GM12878 (cell line): Measurements from ENCODE around the gene MGAT5. TPM values are rescaled to one million over a fixed set of nuclear protein-coding genes. Genes with fewer than 3 reads are reported as not detected.
A peak's percentile ranks its signal among the peaks of the same experiment; 100 is the strongest.

Experiments used
- ATAC-seq: fragments of 200-7000 bp; cut with Tn5 transposase; 3 replicates; pipeline ENCODE4 v1.9.1; 2020; ENCODE audit warnings: mild to moderate bottlenecking, moderate library complexity
- BruUV-seq: library from RNA; stranded (reverse); fragments of 400-500 nt; replicated peaks from 2 replicates; lab custom pipeline; 2021; lab: Mats Ljungman, UMichigan
- CTCF ChIA-PET: fragments of 300-600 bp; sonication (Branson Sonifier 250); formaldehyde crosslinking; extraction: SDS; loops from one replicate; lab custom pipeline; 2021; ENCODE audit warnings: inconsistent platforms; lab: Yijun Ruan, JAX
- POLR2A ChIA-PET: fragments of 350-600 bp; formaldehyde crosslinking; extraction: SDS; loops from one replicate; lab custom pipeline; 2021; ENCODE audit warnings: inconsistent platforms; lab: Charles Lee
- RAD21 ChIA-PET: fragments of 300-600 bp; sonication (Branson Sonifier 250); formaldehyde crosslinking; loops from one replicate; lab custom pipeline; 2023; ENCODE audit warnings: antibody characterized with exemption; ENCODE audit not compliant: unreplicated experiment; lab: Charles Lee
- SMC1A ChIA-PET: fragments of 300-600 bp; sonication (Branson Sonifier 250); formaldehyde crosslinking; loops from one replicate; lab custom pipeline; 2023; ENCODE audit not compliant: unreplicated experiment, uncharacterized antibody; lab: Charles Lee
- DNase-seq: peaks from one replicate; pipeline ENCODE4 v3.0.0-alpha.2; 2011; ENCODE audit warnings: low read depth, low spot score
- FAIRE-seq: peaks from 3 replicates; lab custom pipeline; 2011; peaks lifted over from hg19 to GRCh38; lab: Jason Lieb, UNC
- H2AFZ ChIP-seq: 2 replicates; pipeline ENCODE4 v1.6.0; 2011; ENCODE audit warnings: low read depth, low read length, control low read depth; ENCODE audit not compliant: control insufficient read depth
- H3K27ac ChIP-seq: 2 replicates; pipeline ENCODE4 v1.5.1; 2011; ENCODE audit warnings: control low read depth; ENCODE audit not compliant: control insufficient read depth, insufficient read depth
- H3K27me3 ChIP-seq, 2 experiments: replicated peaks in 1 of 2; 2 replicates each; pipeline versions ENCODE4 v1.6.0 to v1.6.1; 2011; ENCODE audit warnings: low read length in 1 of 2; ENCODE audit not compliant: control insufficient read depth in 2 of 2, insufficient read depth in 2 of 2
- H3K36me3 ChIP-seq, 2 experiments: 2 replicates each; pipeline ENCODE4 v1.5.1; 2011; ENCODE audit warnings: low read length in 1 of 2; ENCODE audit not compliant: control insufficient read depth in 2 of 2, insufficient read depth in 2 of 2
- H3K4me1 ChIP-seq: 2 replicates; pipeline ENCODE4 v1.6.1; 2011; ENCODE audit warnings: mild to moderate bottlenecking, low read length, moderate library complexity, mixed read lengths; ENCODE audit not compliant: control insufficient read depth, insufficient read depth
- H3K4me2 ChIP-seq: 2 replicates; pipeline ENCODE4 v1.6.0; 2011; ENCODE audit warnings: control low read depth; ENCODE audit not compliant: control insufficient read depth, insufficient read depth
- H3K4me3 ChIP-seq: fragments of 200-600 bp; sonication (generic); 2 replicates; pipeline ENCODE4 v1.5.1; 2016
- H3K79me2 ChIP-seq: 2 replicates; pipeline ENCODE4 v1.6.0; 2011; ENCODE audit warnings: low read length; ENCODE audit not compliant: control insufficient read depth, insufficient read depth
- H3K9ac ChIP-seq: 2 replicates; pipeline ENCODE4 v1.8.0; 2011; ENCODE audit warnings: low read length, control low read depth, mixed read lengths; ENCODE audit not compliant: control insufficient read depth, insufficient read depth
- H3K9me3 ChIP-seq: replicated peaks from 3 replicates; pipeline ENCODE4 v1.5.1; 2011; ENCODE audit warnings: mild to moderate bottlenecking, low read length; ENCODE audit not compliant: control insufficient read depth, insufficient read depth
- H4K20me1 ChIP-seq: 2 replicates; pipeline ENCODE4 v1.6.0; 2011; ENCODE audit not compliant: control insufficient read depth, insufficient read depth
- FOS ChIP-seq: IDR thresholded peaks from 3 replicates; pipeline ENCODE4 v1.6.1; 2011; ENCODE audit warnings: borderline replicate concordance; ENCODE audit not compliant: insufficient read length; ENCODE audit errors: extremely low read depth
- NFXL1 ChIP-seq: fragments of 450-650 bp; IDR thresholded peaks from 2 replicates; pipeline ENCODE4 v1.6.1; 2017; ENCODE audit warnings: antibody characterized with exemption, mild to moderate bottlenecking, borderline replicate concordance
- NFYB ChIP-seq: IDR thresholded peaks from 2 replicates; pipeline ENCODE4 v1.6.1; 2011; ENCODE audit warnings: low read depth, mild to moderate bottlenecking, low read length, improper control_type of control experiment, moderate library complexity; ENCODE audit not compliant: insufficient read depth
- PAX5 ChIP-seq: IDR thresholded peaks from 2 replicates; pipeline ENCODE4 v1.6.1; 2011; ENCODE audit warnings: low read depth, low read length, borderline replicate concordance
- POLR2A ChIP-seq: IDR thresholded peaks from 2 replicates; pipeline ENCODE4 v1.6.1; 2011; ENCODE audit warnings: low read depth, mild to moderate bottlenecking, low read length
- SIN3A ChIP-seq: IDR thresholded peaks from 2 replicates; pipeline ENCODE4 v1.6.1; 2012; ENCODE audit warnings: low read depth, low read length, improper control_type of control experiment
- SMARCA5 ChIP-seq: fragments of 450-650 bp; IDR thresholded peaks from 2 replicates; pipeline ENCODE4 v1.6.1; 2017; ENCODE audit warnings: mild to moderate bottlenecking
- WGBS: methylation state at CpG from one replicate; pipeline ENCODE4 v1.1.6; 2016; ENCODE audit warnings: low lambda C conversion rate; ENCODE audit not compliant: insufficient replicate concordance, insufficient coverage; ENCODE audit errors: missing lambda C conversion rate; 5-methylcytosine and 5-hydroxymethylcytosine counted together
- in situ Hi-C: fragments of 300-500 bp; cut with MboI; formaldehyde crosslinking; loops from 9 replicates; pipeline ENCODE4 v1.14.3; 2018; ENCODE audit warnings: mixed read lengths
- intact Hi-C: fragments of 100-400 bp; cut with micrococcal nuclease; formaldehyde crosslinking; loops from one replicate; pipeline ENCODE4 v1.14.2; 2022; ENCODE audit not compliant: unreplicated experiment
- polyA plus RNA-seq, 11 experiments: library from polyadenylated mRNA; depleted of rRNA in 4 of 11; unstranded in 6 of 11; stranded (reverse) in 5 of 11; fragments of >200 nt; fragmentation: Nextera tagmentation in 4 of 11; fragmentation: Illumina TruSeq in 1 of 11; extraction: Ambion mirVana in 4 of 11; extraction: Trizol in 1 of 11; gene quantifications; 1 replicate in 1 of 11; 2 replicates in 10 of 11; pipeline versions ENCODE4 v1.2.1 to v1.2.3, GENCODE V29; 2011 to 2016; ENCODE audit warnings: inconsistent platforms in 2 of 11, missing spikeins in 2 of 11, low read depth in 1 of 11
- total RNA-seq, 4 experiments: library from RNA; depleted of rRNA in 3 of 4; stranded (reverse); fragments of >200 nt in 3 of 4; fragmentation: Illumina TruSeq in 1 of 4; extraction: Trizol in 1 of 4; gene quantifications; 2 replicates each; pipeline versions ENCODE4 v1.2.1 to v1.2.3, GENCODE V29; 2013 to 2021
- TF ChIP-seq, protein P1 (sequence below): IDR thresholded peaks from 2 replicates; pipeline ENCODE4 v1.6.1; 2011; ENCODE audit warnings: low read depth, low read length, improper control_type of control experiment, borderline replicate concordance

MGAT5 gene
- total and polyA plus RNA-seq, 10 of the 15 experiments (the other 5 are each of a cell fraction or from before 2014, with no cell fraction given): 4.9 to 104 (median 36.2) TPM

- no peak for FAIRE-seq
- 96% methylated on average over 7 of the region's 7 CpGs for WGBS
Observed at GRCh38 chr2:134377730-134378129, 123.9 kb downstream of the MGAT5 start.

GRCh38 chr2:134379293-134379692, 125.4 kb downstream of the MGAT5 start:
- H2AFZ ChIP-seq: no peak overlapping the region
- in situ Hi-C loops (no loop called here), intact Hi-C loops (no loop called here)
- peaks cover 5 to 20% of the 10 kb centered on the region in 2 experiments; a peak in 3 of 4 replicates for H3K36me3 ChIP-seq
- no peaks in the 10 kb centered on the region for H3K4me1 ChIP-seq
- ChIA-PET CTCF (interaction anchor here (1.1 to 2.2 kb wide), 3 partner anchors 10 to 261 kb away, joined by 3 to 5 read pairs (median 3); no protein-coding TSS in a partner anchor), SMC1A (interaction anchor here (1.4 kb wide), 1 partner anchor 261 kb away, joined by 3 read pairs; no protein-coding TSS in a partner anchor), POLR2A (no interaction called here), RAD21 (no interaction called here)
- 97% methylated on average over 6 of the region's 6 CpGs for WGBS
- FAIRE-seq (no peak), ATAC-seq (no peak), DNase-seq (no peak)
- BruUV-seq: no TSS peak
- H3K27ac ChIP-seq: no peak overlapping the region
- no peak overlapping the region for H3K4me3 ChIP-seq
- H3K79me2 ChIP-seq: no peaks in the 10 kb centered on the region
- H4K20me1 ChIP-seq: no peaks in the 10 kb centered on the region
- no peak for TF ChIP-seq SIN3A
- no peak for TF ChIP-seq NFXL1
- no peak for TF ChIP-seq SMARCA5
- H3K9me3 ChIP-seq: no peaks in the 10 kb centered on the region
- H3K27me3 ChIP-seq: no peaks in the 10 kb centered on the region
- no peak overlapping the region for H3K4me2 ChIP-seq
- no peak overlapping the region for H3K9ac ChIP-seq

More at GRCh38 chr2:134377730-134378129, 123.9 kb downstream of the MGAT5 start:
- in situ Hi-C loops (no loop called here), intact Hi-C loops (no loop called here)
- H3K9ac ChIP-seq: no peak overlapping the region
- BruUV-seq: no TSS peak
- no peaks in the 10 kb centered on the region; the same call in 1 of the 2 replicates for H4K20me1 ChIP-seq
- no peak overlapping the region for H3K4me2 ChIP-seq
- no peak overlapping the region for H3K4me3 ChIP-seq
- ATAC-seq: no peak
- H3K27ac ChIP-seq: no peak overlapping the region
- H3K9me3 ChIP-seq: no peaks in the 10 kb centered on the region
- H2AFZ ChIP-seq: no peak overlapping the region
- H3K79me2 ChIP-seq: no peaks in the 10 kb centered on the region
- TF ChIP-seq POLR2A (0 out of 2 replicates have a peak, but pooled peaks have one; percentile 21), FOS (no peak), NFYB (no peak), PAX5 (no peak)
- TF ChIP-seq, protein P1, sequence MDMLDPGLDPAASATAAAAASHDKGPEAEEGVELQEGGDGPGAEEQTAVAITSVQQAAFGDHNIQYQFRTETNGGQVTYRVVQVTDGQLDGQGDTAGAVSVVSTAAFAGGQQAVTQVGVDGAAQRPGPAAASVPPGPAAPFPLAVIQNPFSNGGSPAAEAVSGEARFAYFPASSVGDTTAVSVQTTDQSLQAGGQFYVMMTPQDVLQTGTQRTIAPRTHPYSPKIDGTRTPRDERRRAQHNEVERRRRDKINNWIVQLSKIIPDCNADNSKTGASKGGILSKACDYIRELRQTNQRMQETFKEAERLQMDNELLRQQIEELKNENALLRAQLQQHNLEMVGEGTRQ: no peak
- POLR2A ChIA-PET: interaction anchor here (0.6 kb wide), 1 partner anchor 538 kb away, joined by 3 read pairs; no protein-coding TSS in a partner anchor
- RAD21 ChIA-PET: no interaction called here
- SMC1A ChIA-PET: interaction anchor here (1.8 kb wide), 1 partner anchor 34 kb away, joined by 7 read pairs; no protein-coding TSS in a partner anchor
- CTCF ChIA-PET: interaction anchor here (0.6 to 1.3 kb wide), 2 partner anchors 9 to 34 kb away, joined by 3 read pairs; no protein-coding TSS in a partner anchor
- H3K27me3 ChIP-seq: no peaks in the 10 kb centered on the region
- H3K36me3 ChIP-seq: peaks cover 7 to 20% of the 10 kb centered on the region in 2 experiments; a peak in 3 of 4 replicates
- no peaks in the 10 kb centered on the region for H3K4me1 ChIP-seq
- no peak for DNase-seq
